Temporal lobe (tissue), 1 donor: Measurements from ENCODE around the gene MTARC1. TPM values are rescaled to one million over a fixed set of nuclear protein-coding genes. Genes with fewer than 3 reads are reported as not detected.

Source experiments
- total RNA-seq: library from RNA; depleted of rRNA; stranded (reverse); fragments of >200 nt; gene quantifications from one replicate; pipeline ENCODE4 v1.2.3, GENCODE V29; 2014

Gene MTARC1
- total RNA-seq, 1 donor from 2014 or later: 13.5 TPM

Other genes with a start within 250 kb of the MTARC1 start
- gene C1orf115, start 96.5 kb upstream of the MTARC1 start, total RNA-seq: 37.1 TPM
- 7.6 TPM for gene MTARC2, start 38.6 kb upstream of the MTARC1 start, total RNA-seq
- 1.2 TPM for gene HLX, start 92.5 kb downstream of the MTARC1 start, total RNA-seq